GM20000 (cell line): ENCODE results near the gene CDH13.

Experiments used
- DNase-seq: peaks from one replicate; pipeline ENCODE4 v3.0.0; 2012; ENCODE audit warnings: low spot score
- TF ChIP-seq, protein P1 (sequence below): IDR thresholded peaks from 2 replicates; pipeline ENCODE4 v1.5.1; 2012; ENCODE audit warnings: mild to moderate bottlenecking, control low read depth; ENCODE audit errors: extremely low read depth, missing control alignments

The CDH13 gene

DNA sequence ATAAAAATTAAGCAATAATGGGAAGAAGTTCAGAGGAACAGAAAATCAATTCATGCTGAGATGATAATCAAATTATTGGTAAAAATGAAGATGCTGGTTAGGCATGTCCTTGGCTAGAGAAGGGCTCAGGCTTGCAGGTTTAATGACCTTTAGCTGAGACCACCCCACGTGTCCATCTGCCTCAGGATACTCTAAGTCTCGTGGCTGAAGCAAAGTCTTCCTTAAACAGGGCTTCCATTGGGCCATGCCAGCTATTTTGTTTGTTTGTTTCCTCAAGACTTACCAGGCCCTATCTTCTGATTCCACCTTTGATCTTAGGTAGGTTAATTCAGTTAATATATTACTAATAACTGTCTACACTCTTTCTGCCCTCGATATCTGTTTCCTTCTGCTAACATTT, 366.0 kb downstream of the CDH13 start:
- TF ChIP-seq, protein P1, sequence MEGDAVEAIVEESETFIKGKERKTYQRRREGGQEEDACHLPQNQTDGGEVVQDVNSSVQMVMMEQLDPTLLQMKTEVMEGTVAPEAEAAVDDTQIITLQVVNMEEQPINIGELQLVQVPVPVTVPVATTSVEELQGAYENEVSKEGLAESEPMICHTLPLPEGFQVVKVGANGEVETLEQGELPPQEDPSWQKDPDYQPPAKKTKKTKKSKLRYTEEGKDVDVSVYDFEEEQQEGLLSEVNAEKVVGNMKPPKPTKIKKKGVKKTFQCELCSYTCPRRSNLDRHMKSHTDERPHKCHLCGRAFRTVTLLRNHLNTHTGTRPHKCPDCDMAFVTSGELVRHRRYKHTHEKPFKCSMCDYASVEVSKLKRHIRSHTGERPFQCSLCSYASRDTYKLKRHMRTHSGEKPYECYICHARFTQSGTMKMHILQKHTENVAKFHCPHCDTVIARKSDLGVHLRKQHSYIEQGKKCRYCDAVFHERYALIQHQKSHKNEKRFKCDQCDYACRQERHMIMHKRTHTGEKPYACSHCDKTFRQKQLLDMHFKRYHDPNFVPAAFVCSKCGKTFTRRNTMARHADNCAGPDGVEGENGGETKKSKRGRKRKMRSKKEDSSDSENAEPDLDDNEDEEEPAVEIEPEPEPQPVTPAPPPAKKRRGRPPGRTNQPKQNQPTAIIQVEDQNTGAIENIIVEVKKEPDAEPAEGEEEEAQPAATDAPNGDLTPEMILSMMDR: no peak
- DNase-seq: no peak

DNA sequence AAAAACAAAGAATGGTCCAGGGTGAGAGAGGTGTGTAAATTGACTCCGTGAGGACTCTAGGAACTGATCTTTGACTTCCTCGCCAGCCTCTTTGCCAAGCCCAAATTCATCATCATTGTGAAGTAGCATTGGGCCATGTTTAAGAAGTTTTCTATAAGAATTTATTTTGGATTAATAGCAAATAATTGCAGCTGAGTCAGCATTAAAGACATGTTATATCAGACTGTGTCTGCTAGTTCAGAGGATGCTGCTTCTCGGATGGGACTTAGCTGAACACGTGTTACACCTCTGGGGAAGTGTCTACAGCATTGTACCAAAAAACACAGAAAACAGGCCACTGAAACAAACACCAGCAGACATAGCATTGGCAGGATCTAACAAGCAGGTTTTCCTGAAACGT, 366.6 kb downstream of the CDH13 start:
- TF ChIP-seq, protein P1: no peak
- no peak for DNase-seq

DNA sequence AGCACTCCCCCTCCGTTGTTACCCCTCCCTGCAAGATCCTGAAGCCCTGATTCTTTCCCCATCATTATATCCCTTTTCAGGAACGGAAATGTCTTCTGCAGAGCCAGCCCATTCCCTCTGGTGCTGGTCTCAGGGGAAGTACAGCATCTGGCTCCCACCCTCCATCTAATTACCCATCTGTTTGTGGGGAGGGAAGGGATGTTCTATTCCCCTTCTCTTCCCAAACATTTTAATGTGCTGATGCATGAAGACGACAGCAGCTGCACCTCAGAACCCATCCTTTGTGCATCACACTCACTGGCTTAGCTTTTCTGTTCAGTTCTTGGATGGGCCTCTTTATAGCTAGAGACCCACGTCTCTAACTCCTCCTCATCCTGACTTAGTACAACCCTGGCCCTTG, 367.2 kb downstream of the CDH13 start:
- DNase-seq: no peak

DNA sequence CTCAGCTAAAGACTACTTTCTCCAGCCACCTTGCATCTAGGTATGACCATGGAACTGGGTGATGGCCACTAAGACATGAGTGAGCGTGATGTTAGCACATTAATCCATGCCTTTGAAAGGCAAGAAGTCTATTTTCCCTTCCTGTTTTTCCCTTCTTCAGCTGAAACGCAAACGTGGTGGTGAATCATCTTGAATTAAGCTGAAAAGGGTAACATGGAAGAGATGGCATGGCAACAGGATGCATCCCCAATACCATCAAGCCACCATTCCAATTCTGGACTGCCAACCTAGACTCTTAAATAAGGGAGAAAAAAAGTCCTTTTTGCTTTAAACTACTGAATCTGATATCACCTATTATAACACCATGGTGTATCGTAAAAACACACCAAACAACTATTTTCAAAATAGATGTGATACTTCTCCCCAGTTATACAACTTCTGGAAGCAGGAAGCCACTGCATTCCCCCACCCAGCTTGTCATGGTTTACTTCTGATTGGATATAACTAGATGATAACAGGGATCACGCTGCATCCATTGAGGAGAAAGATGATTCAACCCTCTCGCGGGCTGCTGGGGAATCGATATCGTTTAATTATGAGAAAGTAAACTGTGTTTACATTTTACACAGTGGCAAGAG, 368.6 kb downstream of the CDH13 start:
- TF ChIP-seq, protein P1: no peak
- DNase-seq: no peak

More for the DNA sequence above, 367.2 kb downstream of the CDH13 start:
- TF ChIP-seq, protein P1: no peak

DNA sequence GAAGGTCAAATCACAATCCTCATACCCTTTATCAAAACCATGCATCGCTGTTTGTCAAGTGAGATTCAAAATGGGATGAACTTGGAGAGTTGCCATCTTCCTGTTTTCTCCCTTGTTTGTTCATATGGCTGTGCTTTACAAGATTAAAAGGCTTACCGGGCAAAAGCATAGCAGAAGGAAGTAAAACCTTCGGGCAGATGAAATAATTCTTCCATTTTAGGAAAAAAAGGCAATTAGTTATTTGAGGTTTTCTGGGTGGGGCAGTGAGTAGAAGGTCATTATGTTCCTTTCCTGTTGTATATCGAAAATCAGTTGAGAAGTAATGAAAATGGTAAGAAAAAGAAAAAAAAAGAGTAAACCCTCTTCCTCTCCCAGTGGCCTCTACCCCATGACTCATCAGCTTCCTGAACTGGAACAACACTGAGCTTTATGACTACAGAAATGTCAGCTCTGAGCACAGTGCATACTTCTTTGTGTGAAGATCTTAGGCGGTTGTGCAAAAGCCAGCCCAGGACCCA, 369.2 kb downstream of the CDH13 start:
- TF ChIP-seq, protein P1: no peak
- no peak for DNase-seq

DNA sequence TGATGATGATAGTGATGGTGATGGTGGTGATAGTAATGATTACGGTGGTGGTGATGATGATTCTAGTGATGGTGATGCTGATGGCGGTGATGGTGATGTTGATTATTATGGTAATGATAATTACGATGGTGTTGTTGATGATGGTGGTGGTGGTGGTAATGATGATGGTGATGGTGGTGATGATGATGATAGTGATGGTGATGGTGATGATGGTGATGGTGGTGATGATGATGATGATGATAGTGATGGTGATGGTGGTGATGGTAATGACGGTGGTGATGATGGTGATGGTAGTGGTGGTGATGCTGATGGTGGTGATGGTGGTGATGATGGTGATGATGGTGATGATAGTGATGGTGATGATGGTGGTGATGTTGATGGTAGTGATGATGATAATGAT, 370.0 kb downstream of the CDH13 start:
- TF ChIP-seq, protein P1: no peak
- no peak for DNase-seq

DNA sequence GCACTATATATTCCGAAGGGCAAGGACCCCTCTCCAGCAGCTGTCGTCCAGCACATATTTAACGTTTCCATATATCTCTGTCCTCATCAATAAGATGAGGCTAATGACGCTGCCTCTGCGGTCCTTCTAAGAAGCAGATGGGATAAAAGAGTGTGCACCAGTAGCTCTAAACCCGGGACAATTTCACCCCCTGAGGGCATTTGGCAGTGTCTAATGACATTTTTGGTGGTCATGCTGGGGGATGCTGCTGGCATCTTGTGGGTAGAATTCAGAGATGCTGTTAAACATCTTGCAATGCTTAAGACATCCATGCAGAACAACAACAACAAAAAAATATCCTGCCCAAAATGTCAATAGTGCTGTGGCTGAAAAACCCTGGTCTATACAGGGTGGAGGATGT, 372.9 kb downstream of the CDH13 start:
- no peak for DNase-seq
- TF ChIP-seq, protein P1: no peak
